WTC11 (cell line): Measurements from ENCODE around the gene ELOVL1. TPM values are rescaled to one million over a fixed set of nuclear protein-coding genes. Genes with fewer than 3 reads are reported as not detected.

Experiments used
- ATAC-seq: fragments of 200-7000 bp; cut with Tn5 transposase; 2 replicates; pipeline ENCODE4 v1.10.0; 2021; ENCODE audit warnings: mild to moderate bottlenecking, moderate library complexity
- CTCF ChIA-PET: fragments of 300-600 bp; sonication (Branson Sonifier 250); formaldehyde crosslinking; loops from one replicate; lab custom pipeline; 2021; ENCODE audit warnings: antibody characterized with exemption; lab: Charles Lee
- POLR2A ChIA-PET: fragments of 350-600 bp; sonication (Branson Sonifier 250); formaldehyde crosslinking; loops from one replicate; lab custom pipeline; 2021; ENCODE audit warnings: antibody characterized with exemption; lab: Charles Lee
- DNase-seq: peaks from one replicate; pipeline ENCODE4 v3.0.0; 2021; ENCODE audit warnings: low spot score
- H3K27ac Mint-ChIP-seq: 2 replicates; pipeline ENCODE4 v1.8.0; 2021; ENCODE audit warnings: mixed read lengths
- H3K27me3 Mint-ChIP-seq: 2 replicates; pipeline ENCODE4 v1.8.0; 2021; ENCODE audit warnings: low read depth, mild to moderate bottlenecking, moderate library complexity, mixed read lengths
- H3K36me3 Mint-ChIP-seq: 2 replicates; pipeline ENCODE4 v1.8.0; 2021; ENCODE audit warnings: mixed read lengths
- H3K4me1 Mint-ChIP-seq: 2 replicates; pipeline ENCODE4 v1.8.0; 2022; ENCODE audit warnings: mixed read lengths
- H3K4me3 Mint-ChIP-seq: 2 replicates; pipeline ENCODE4 v1.8.0; 2021; ENCODE audit warnings: mild to moderate bottlenecking, moderate library complexity, mixed read lengths
- H3K9me3 Mint-ChIP-seq: 2 replicates; pipeline ENCODE4 v1.8.0; 2021; ENCODE audit warnings: mixed read lengths
- AR ChIP-seq: fragments of 250-450 bp; sonication (Bioruptor Pico); IDR thresholded peaks from 2 replicates; pipeline ENCODE4 v1.9.0; 2021; ENCODE audit warnings: mild to moderate bottlenecking
- ATF1 ChIP-seq: sonication (generic); formaldehyde crosslinking; IDR thresholded peaks from 2 replicates; pipeline ENCODE4 v1.8.1; 2023; ENCODE audit warnings: mild to moderate bottlenecking, moderate library complexity, missing genetic modification reagents
- EMX1 ChIP-seq: fragments of 250-450 bp; sonication (Bioruptor Pico); IDR thresholded peaks from 2 replicates; pipeline ENCODE4 v1.8.0; 2021; ENCODE audit warnings: mild to moderate bottlenecking
- ETV6 ChIP-seq: sonication (generic); formaldehyde crosslinking; IDR thresholded peaks from 2 replicates; pipeline ENCODE4 v1.8.1; 2022; ENCODE audit warnings: mild to moderate bottlenecking, missing genetic modification reagents
- GRHL2 ChIP-seq: fragments of 250-450 bp; sonication (Bioruptor Pico); IDR thresholded peaks from 2 replicates; pipeline ENCODE4 v1.8.0; 2022; ENCODE audit warnings: mild to moderate bottlenecking, moderate library complexity; ENCODE audit not compliant: insufficient replicate concordance, severe bottlenecking
- IRF1 ChIP-seq: sonication (generic); formaldehyde crosslinking; IDR thresholded peaks from 2 replicates; pipeline ENCODE4 v1.8.0; 2023; ENCODE audit warnings: missing genetic modification reagents
- MLX ChIP-seq: sonication (generic); formaldehyde crosslinking; IDR thresholded peaks from 2 replicates; pipeline ENCODE4 v1.8.1; 2023; ENCODE audit warnings: mild to moderate bottlenecking, missing genetic modification reagents, moderate library complexity
- NFE2L1 ChIP-seq: sonication (generic); formaldehyde crosslinking; IDR thresholded peaks from 2 replicates; pipeline ENCODE4 v1.8.1; 2023; ENCODE audit warnings: missing genetic modification reagents
- NR1H2 ChIP-seq: sonication (generic); formaldehyde crosslinking; IDR thresholded peaks from 2 replicates; pipeline ENCODE4 v1.9.0; 2021; ENCODE audit warnings: mild to moderate bottlenecking, moderate library complexity, missing genetic modification reagents
- PRDM15 ChIP-seq: sonication (generic); formaldehyde crosslinking; IDR thresholded peaks from 2 replicates; pipeline ENCODE4 v1.8.0; 2022; ENCODE audit warnings: missing genetic modification reagents
- TEAD1 ChIP-seq: sonication (generic); formaldehyde crosslinking; IDR thresholded peaks from 2 replicates; pipeline ENCODE4 v1.8.0; 2022; ENCODE audit warnings: mild to moderate bottlenecking, missing genetic modification reagents
- TP53 ChIP-seq: sonication (generic); formaldehyde crosslinking; IDR thresholded peaks from 2 replicates; pipeline ENCODE4 v1.8.1; 2023; ENCODE audit warnings: mild to moderate bottlenecking, missing genetic modification reagents
- ZMAT4 ChIP-seq: fragments of 250-450 bp; sonication (Bioruptor Pico); IDR thresholded peaks from 2 replicates; pipeline ENCODE4 v1.9.0; 2021; ENCODE audit warnings: mild to moderate bottlenecking
- ZNF138 ChIP-seq: sonication (generic); formaldehyde crosslinking; conservative IDR thresholded peaks from 2 replicates; pipeline ENCODE4 v1.8.1; 2022; ENCODE audit warnings: mild to moderate bottlenecking, moderate library complexity, missing genetic modification reagents
- ZNF232 ChIP-seq: sonication (generic); formaldehyde crosslinking; IDR thresholded peaks from 2 replicates; pipeline ENCODE4 v1.8.0; 2022; ENCODE audit warnings: mild to moderate bottlenecking, missing genetic modification reagents
- ZNF425 ChIP-seq: fragments of 250-450 bp; sonication (Bioruptor Pico); conservative IDR thresholded peaks from 2 replicates; pipeline ENCODE4 v1.9.0; 2021; ENCODE audit warnings: mild to moderate bottlenecking
- total RNA-seq: library from RNA; stranded (reverse); gene quantifications from 3 replicates; pipeline ENCODE4 v1.2.3, GENCODE V29; 2021

ELOVL1 gene
- total RNA-seq, 1 experiment from 2014 or later: 26.6 TPM

- Mint-ChIP-seq H3K27me3 (no peaks in the 10 kb centered on the region), H3K9me3 (no peaks in the 10 kb centered on the region), H3K4me1 (no peaks in the 10 kb centered on the region), H3K4me3 (no peak overlapping the region), H3K27ac (no peak overlapping the region), H3K36me3 (peaks cover 36% of the 10 kb centered on the region)
- TF ChIP-seq TEAD1 (no peak), MLX (CRISPR knock-in tag) (no peak), NR1H2 (CRISPR knock-in tag) (no peak), ZNF425 (CRISPR knock-in tag) (no peak), EMX1 (CRISPR knock-in tag) (no peak), ZNF138 (CRISPR knock-in tag) (no peak), ZNF232 (CRISPR knock-in tag) (no peak), ETV6 (CRISPR knock-in tag) (no peak)
- CTCF ChIA-PET: interaction anchor here (0.9 kb wide), 1 partner anchor 9 kb away, joined by 5 read pairs; no protein-coding TSS in a partner anchor
- POLR2A ChIA-PET: no interaction called here
- DNase-seq (no peak), ATAC-seq (no peak)
Measured at GRCh38 chr1:43405876-43406234, 38.0 kb upstream of the ELOVL1 start.

GRCh38 chr1:43405219-43405875 is 37.5 kb upstream of the ELOVL1 start:
- ChIA-PET POLR2A (no interaction called here), CTCF (interaction anchor here (0.9 kb wide), 1 partner anchor 9 kb away, joined by 5 read pairs; no protein-coding TSS in a partner anchor)
- H3K36me3 Mint-ChIP-seq: peaks cover 36% of the 10 kb centered on the region
- no peak overlapping the region for H3K27ac Mint-ChIP-seq
- ATAC-seq (no peak), DNase-seq (no peak)
- no peaks in the 10 kb centered on the region for H3K4me1 Mint-ChIP-seq
- TF ChIP-seq ZNF138 (CRISPR knock-in tag): no peak
- TF ChIP-seq TP53 (CRISPR knock-in tag): no peak
- no peak for TF ChIP-seq ZMAT4 (CRISPR knock-in tag)
- no peak for TF ChIP-seq IRF1 (CRISPR knock-in tag)
- no peak for TF ChIP-seq AR
- TF ChIP-seq NFE2L1: no peak
- no peak for TF ChIP-seq PRDM15 (CRISPR knock-in tag)
- TF ChIP-seq ATF1 (CRISPR knock-in tag): no peak
- TF ChIP-seq GRHL2 (CRISPR knock-in tag): no peak
- H3K27me3 Mint-ChIP-seq: no peaks in the 10 kb centered on the region
- no peak overlapping the region for H3K4me3 Mint-ChIP-seq
- H3K9me3 Mint-ChIP-seq: no peaks in the 10 kb centered on the region
